HepG2 (cell line): Measurements from ENCODE around the gene FAM174C. TPM values are rescaled to one million over a fixed set of nuclear protein-coding genes. Genes with fewer than 3 reads are reported as not detected.

Experiments
- AKNA ChIP-seq: sonication (generic); formaldehyde crosslinking; IDR thresholded peaks from 2 replicates; pipeline ENCODE4 v1.4.0; 2020; ENCODE audit warnings: missing genetic modification reagents, borderline replicate concordance
- ATF2 ChIP-seq: sonication (generic); formaldehyde crosslinking; IDR thresholded peaks from 2 replicates; pipeline ENCODE4 v1.4.0; 2020; ENCODE audit warnings: missing genetic modification reagents
- BORCS8-MEF2B ChIP-seq: sonication (generic); formaldehyde crosslinking; IDR thresholded peaks from 2 replicates; pipeline ENCODE4 v1.8.0; 2022; ENCODE audit warnings: mild to moderate bottlenecking, missing genetic modification reagents
- CAMTA2 ChIP-seq: sonication (generic); formaldehyde crosslinking; IDR thresholded peaks from 2 replicates; pipeline ENCODE4 v1.4.0; 2020; ENCODE audit warnings: mild to moderate bottlenecking, missing genetic modification reagents, borderline replicate concordance
- CENPBD1 ChIP-seq: sonication (generic); formaldehyde crosslinking; IDR thresholded peaks from 2 replicates; pipeline ENCODE4 v1.8.0; 2022; ENCODE audit warnings: missing genetic modification reagents, low read depth, mild to moderate bottlenecking, borderline replicate concordance
- FOXK1 ChIP-seq: sonication (generic); formaldehyde crosslinking; IDR thresholded peaks from 2 replicates; pipeline ENCODE4 v1.4.0; 2020; ENCODE audit warnings: low read depth, missing genetic modification reagents, borderline replicate concordance
- HIVEP1 ChIP-seq: sonication (generic); formaldehyde crosslinking; IDR thresholded peaks from 2 replicates; pipeline ENCODE4 v1.4.0; 2020; ENCODE audit warnings: mild to moderate bottlenecking, missing genetic modification reagents
- KDM1A ChIP-seq: IDR thresholded peaks from 2 replicates; pipeline ENCODE4 v1.6.1; 2016; ENCODE audit warnings: missing compliant biosample characterization
- KDM5B ChIP-seq: sonication (generic); formaldehyde crosslinking; IDR thresholded peaks from 2 replicates; pipeline ENCODE4 v1.4.0; 2020; ENCODE audit warnings: missing genetic modification reagents, mild to moderate bottlenecking, borderline replicate concordance
- KLF11 ChIP-seq: IDR thresholded peaks from 2 replicates; pipeline ENCODE4 v1.6.1; 2016; ENCODE audit warnings: missing compliant biosample characterization
- KLF6 ChIP-seq: IDR thresholded peaks from 2 replicates; pipeline ENCODE4 v1.8.0; 2016; ENCODE audit warnings: missing biosample characterization, missing genetic modification reagents
- MBNL3 ChIP-seq: fragments of 250-450 bp; sonication (Bioruptor Pico); conservative IDR thresholded peaks from 2 replicates; pipeline ENCODE4 v1.8.0; 2022; ENCODE audit warnings: mild to moderate bottlenecking, inconsistent platforms
- NR2F2 ChIP-seq: IDR thresholded peaks from 2 replicates; pipeline ENCODE4 v1.6.1; 2012; ENCODE audit warnings: low read depth, inconsistent platforms, borderline replicate concordance
- SRSF1 ChIP-seq: fragments of 200-400 bp; formaldehyde crosslinking; optimal IDR thresholded peaks from 2 replicates; pipeline ENCODE3; 2017; ENCODE audit warnings: mild to moderate bottlenecking, low read depth, low read length, moderate library complexity
- ZBED4 ChIP-seq: sonication (generic); formaldehyde crosslinking; IDR thresholded peaks from 2 replicates; pipeline ENCODE4 v1.4.0; 2020; ENCODE audit warnings: missing genetic modification reagents, borderline replicate concordance
- ZNF160 ChIP-seq: sonication (generic); formaldehyde crosslinking; IDR thresholded peaks from 2 replicates; pipeline ENCODE4 v1.8.0; 2022; ENCODE audit warnings: mild to moderate bottlenecking, inconsistent platforms, missing genetic modification reagents
- ZNF30 ChIP-seq: sonication (generic); formaldehyde crosslinking; IDR thresholded peaks from 2 replicates; pipeline ENCODE4 v1.5.0; 2020; ENCODE audit warnings: mild to moderate bottlenecking, missing genetic modification reagents
- ZNF580 ChIP-seq: IDR thresholded peaks from 2 replicates; pipeline ENCODE4 v1.6.1; 2016; ENCODE audit warnings: low read depth, borderline replicate concordance
- ZSCAN31 ChIP-seq: sonication (generic); formaldehyde crosslinking; IDR thresholded peaks from 2 replicates; pipeline ENCODE4 v1.5.0; 2020; ENCODE audit warnings: low read depth, mild to moderate bottlenecking, missing genetic modification reagents
- polyA plus RNA-seq, 8 experiments: library from polyadenylated mRNA; depleted of rRNA in 3 of 8; stranded (reverse) in 7 of 8; unstranded in 1 of 8; fragments of >200 nt; fragmentation: Illumina TruSeq in 4 of 8; extraction: Trizol in 4 of 8; gene quantifications; 2 replicates each; pipeline versions ENCODE4 v1.2.1 to v1.2.3, GENCODE V29; 2011 to 2016; ENCODE audit warnings: low read depth in 4 of 8, missing spikeins in 1 of 8, mixed read lengths in 1 of 8; ENCODE audit not compliant: insufficient read depth in 1 of 8
- total RNA-seq, 5 experiments: library from RNA; depleted of rRNA; stranded (reverse); fragments of >200 nt; fragmentation: Illumina TruSeq; extraction: Trizol; gene quantifications; 2 replicates each; pipeline ENCODE4 v1.2.3, GENCODE V29; 2016; ENCODE audit warnings: low read depth in 1 of 5

FAM174C gene
- total and polyA plus RNA-seq, 2 of the 13 experiments (the other 11 are each of a cell fraction or from before 2014, with no cell fraction given): 19.5 to 31.3 TPM

- TF ChIP-seq AKNA (CRISPR knock-in tag): no peak
- no peak; the same call in 1 of the 2 replicates for TF ChIP-seq NR2F2
- TF ChIP-seq KLF11: no peak
- TF ChIP-seq ZBED4 (CRISPR knock-in tag): peak; percentile 74; the same call in 1 of the 2 replicates
- no peak; the same call in 1 of the 2 replicates for TF ChIP-seq FOXK1 (CRISPR knock-in tag)
- TF ChIP-seq KDM5B (CRISPR knock-in tag): peak; percentile 37; the same call in 1 of the 2 replicates
- no peak for TF ChIP-seq ATF2 (CRISPR knock-in tag)
- TF ChIP-seq SRSF1: no peak
- TF ChIP-seq BORCS8-MEF2B (CRISPR knock-in tag): 0 out of 2 replicates have a peak, but pooled peaks have one; percentile 31
- TF ChIP-seq ZNF580 (CRISPR knock-in tag): 0 out of 2 replicates have a peak, but pooled peaks have one; percentile 28
- TF ChIP-seq MBNL3 (CRISPR knock-in tag): no peak
- no peak for TF ChIP-seq ZSCAN31
- no peak for TF ChIP-seq ZNF160 (CRISPR knock-in tag)
- no peak for TF ChIP-seq HIVEP1 (CRISPR knock-in tag)
- TF ChIP-seq CAMTA2 (CRISPR knock-in tag): no peak
- TF ChIP-seq ZNF30 (CRISPR knock-in tag): no peak
- TF ChIP-seq KDM1A (CRISPR knock-in tag): no peak
- no peak for TF ChIP-seq KLF6 (CRISPR knock-in tag)
- TF ChIP-seq CENPBD1: no peak
These were observed 8.3 kb upstream of the FAM174C start (continued) for GRCh38 chr19:1266916-1267476.
